SK-N-MC (cell line): ENCODE measurements around the gene ANKRD44.
A peak's percentile ranks its signal among the peaks of the same experiment; 100 is the strongest.

Source experiments
- DNase-seq: peaks from one replicate; pipeline ENCODE4 v3.0.0-alpha.2; 2011; ENCODE audit warnings: low read depth, low spot score
- H3K27ac ChIP-seq: fragments of 200-600 bp; sonication (generic); 2 replicates; pipeline ENCODE4 v1.5.1; 2016; ENCODE audit warnings: mixed run types
- H3K36me3 ChIP-seq: fragments of 200-600 bp; sonication (generic); 2 replicates; pipeline ENCODE4 v1.6.1; 2017; ENCODE audit warnings: antibody characterized with exemption, low read length, mixed read lengths; ENCODE audit not compliant: insufficient read depth
- H3K4me3 ChIP-seq: fragments of 200-600 bp; sonication (generic); 2 replicates; pipeline ENCODE4 v1.5.1; 2016
- H3K9ac ChIP-seq: fragments of 200-600 bp; sonication (generic); 2 replicates; pipeline ENCODE4 v1.8.0; 2017; ENCODE audit warnings: mixed run types, mixed read lengths; ENCODE audit not compliant: insufficient read length
- H3K9me3 ChIP-seq: fragments of 200-600 bp; sonication (generic); 2 replicates; pipeline ENCODE4 v1.6.1; 2017; ENCODE audit warnings: low read depth, mild to moderate bottlenecking, antibody characterized with exemption, low read length, moderate library complexity, mixed read lengths
- EZH2 ChIP-seq: fragments of 200-600 bp; sonication (generic); IDR thresholded peaks from one replicate; pipeline ENCODE4 v1.6.1; 2017; ENCODE audit warnings: antibody characterized with exemption
- FOXP2 ChIP-seq: optimal IDR thresholded peaks from 2 replicates; pipeline ENCODE3; 2011; ENCODE audit warnings: mild to moderate bottlenecking, moderate library complexity; ENCODE audit not compliant: insufficient read depth; ENCODE audit errors: extremely low read length, control extremely low read depth
- POLR2AphosphoS5 ChIP-seq: IDR thresholded peaks from 2 replicates; pipeline ENCODE4 v1.6.1; 2012; ENCODE audit warnings: mild to moderate bottlenecking, low read depth, low read length, borderline replicate concordance

ANKRD44 gene

DNA sequence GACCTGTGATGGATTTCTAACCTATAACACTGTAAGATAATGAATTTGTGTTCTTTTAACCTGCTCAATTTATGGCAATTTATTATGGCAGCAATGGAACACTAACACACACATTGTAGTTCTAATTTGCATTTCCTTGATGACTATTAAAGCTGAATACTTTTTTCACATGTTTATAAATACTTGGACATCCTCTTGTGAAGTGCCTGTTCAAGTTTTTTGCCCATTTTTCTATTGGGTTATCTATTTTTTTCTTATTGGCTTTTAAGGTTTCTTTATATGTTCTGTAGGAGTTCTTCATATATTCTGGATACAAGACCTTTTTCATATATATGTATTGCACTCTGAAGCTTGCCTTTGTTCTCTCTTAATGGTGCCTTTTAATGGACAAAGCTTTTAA, 255.5 kb downstream of the ANKRD44 start:
- H3K27ac ChIP-seq, result no peak overlapping the region
- H3K4me3 ChIP-seq, result no peak overlapping the region
- no peak overlapping the region for H3K9ac ChIP-seq
- DNase-seq, result no peak
- H3K9me3 ChIP-seq, result peaks cover 8% of the 10 kb centered on the region; the same call in 1 of the 2 replicates
- TF ChIP-seq POLR2AphosphoS5 (no peak), EZH2 (no peak), FOXP2 (no peak)
- peaks cover 16% of the 10 kb centered on the region; the same call in 1 of the 2 replicates for H3K36me3 ChIP-seq

DNA sequence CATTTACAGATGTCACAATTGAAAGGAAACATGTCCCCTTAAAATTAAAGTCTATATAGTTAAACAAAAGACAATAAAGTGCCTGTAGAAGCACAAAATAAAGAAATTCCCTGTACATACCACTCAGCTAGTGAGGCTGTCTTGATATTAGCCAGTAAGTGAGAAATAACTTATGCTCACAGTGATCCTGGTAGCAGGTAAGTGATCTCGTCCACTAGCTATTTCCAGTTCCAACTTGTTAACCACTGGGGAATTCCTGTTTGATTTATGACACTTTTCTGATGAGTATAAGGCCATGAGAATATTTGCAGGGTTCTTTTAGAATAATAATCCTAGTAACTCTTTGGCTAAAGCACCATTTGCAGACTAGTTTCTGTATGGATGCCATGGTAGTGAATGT, 256.1 kb downstream of the ANKRD44 start:
- TF ChIP-seq FOXP2 (no peak), EZH2 (no peak), POLR2AphosphoS5 (no peak)
- H3K4me3 ChIP-seq, result no peak overlapping the region
- peaks cover 16% of the 10 kb centered on the region; the same call in 1 of the 2 replicates for H3K36me3 ChIP-seq
- peaks cover 8% of the 10 kb centered on the region; the same call in 1 of the 2 replicates for H3K9me3 ChIP-seq
- no peak overlapping the region for H3K27ac ChIP-seq
- no peak for DNase-seq
- no peak overlapping the region for H3K9ac ChIP-seq

DNA sequence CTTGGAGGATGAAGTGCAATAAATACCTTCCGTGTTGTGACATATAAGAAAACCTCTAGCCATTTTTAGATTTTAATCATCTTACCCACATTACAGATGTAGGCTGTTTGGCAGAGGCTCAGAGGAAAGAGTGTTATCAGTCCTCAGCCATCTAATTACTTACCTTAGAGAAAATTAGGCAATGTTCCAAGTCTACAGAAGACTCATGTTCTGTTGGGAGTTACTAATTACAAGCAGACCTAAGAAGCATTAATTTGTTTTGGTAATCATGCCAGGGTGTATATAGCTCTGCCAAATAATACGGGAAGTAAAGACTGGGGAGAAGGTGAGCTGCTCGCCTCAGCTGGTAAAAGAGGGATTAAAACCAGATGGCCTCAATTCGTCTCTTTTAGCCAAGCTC, 258.2 kb downstream of the ANKRD44 start:
- Histone ChIP-seq H3K36me3 (peaks cover 16% of the 10 kb centered on the region; the same call in 1 of the 2 replicates), H3K4me3 (no peak overlapping the region), H3K27ac (peak overlapping the region; percentile 47), H3K9me3 (peaks cover 8% of the 10 kb centered on the region; the same call in 1 of the 2 replicates), H3K9ac (no peak overlapping the region)
- no peak for TF ChIP-seq EZH2
- no peak for TF ChIP-seq POLR2AphosphoS5
- TF ChIP-seq FOXP2, result no peak
- DNase-seq, result no peak

DNA sequence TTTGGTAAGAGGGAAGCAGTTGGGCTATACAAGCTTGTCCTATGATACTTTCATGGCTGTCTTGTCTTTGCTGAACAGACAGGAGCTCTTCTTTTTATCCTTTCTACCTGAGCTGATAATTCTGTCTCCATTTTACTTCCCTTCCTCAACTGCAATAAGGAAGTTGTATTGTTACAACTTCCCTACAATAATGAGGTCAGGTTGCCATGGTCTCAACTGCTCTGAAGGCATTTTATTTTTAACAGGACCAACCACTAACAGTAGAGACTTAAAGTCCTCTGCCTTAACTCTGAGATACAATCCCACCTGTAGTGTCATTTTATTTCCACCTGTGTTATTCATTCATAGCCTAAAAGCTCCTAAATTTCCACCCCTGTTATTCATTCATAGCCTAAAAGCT, 265.5 kb downstream of the ANKRD44 start:
- H3K36me3 ChIP-seq, result no peaks in the 10 kb centered on the region
- TF ChIP-seq EZH2 (no peak), FOXP2 (no peak), POLR2AphosphoS5 (no peak)
- no peak for DNase-seq
- no peak overlapping the region for H3K4me3 ChIP-seq
- no peaks in the 10 kb centered on the region for H3K9me3 ChIP-seq
- H3K27ac ChIP-seq, result no peak overlapping the region
- H3K9ac ChIP-seq, result no peak overlapping the region

DNA sequence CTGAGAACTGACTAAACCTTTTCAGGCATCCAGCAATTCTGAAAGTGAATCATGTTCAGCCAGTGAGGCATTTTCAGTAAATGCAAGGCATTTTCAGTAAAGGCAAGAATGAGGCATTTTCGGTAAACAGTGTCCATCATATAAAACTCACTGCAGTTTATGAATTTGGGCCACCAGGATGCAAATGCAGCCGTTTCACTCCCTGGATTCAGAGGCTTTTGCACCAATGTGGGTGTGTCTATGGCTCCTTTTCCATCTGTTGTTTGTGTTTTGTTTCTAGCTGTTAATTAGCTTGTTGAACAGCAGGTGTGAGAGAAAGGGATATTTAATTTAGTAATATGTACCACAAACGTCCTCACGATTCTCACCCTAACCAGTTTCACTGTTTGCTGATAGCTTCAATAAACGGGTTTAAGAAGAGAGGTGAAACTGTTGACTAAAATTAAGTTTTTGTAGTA, 267.8 kb downstream of the ANKRD44 start:
- H3K4me3 ChIP-seq, result no peak overlapping the region
- no peaks in the 10 kb centered on the region for H3K9me3 ChIP-seq
- no peak overlapping the region for H3K9ac ChIP-seq
- no peaks in the 10 kb centered on the region for H3K36me3 ChIP-seq
- no peak overlapping the region for H3K27ac ChIP-seq
- no peak for DNase-seq
- TF ChIP-seq EZH2 (no peak), FOXP2 (no peak), POLR2AphosphoS5 (no peak)

DNA sequence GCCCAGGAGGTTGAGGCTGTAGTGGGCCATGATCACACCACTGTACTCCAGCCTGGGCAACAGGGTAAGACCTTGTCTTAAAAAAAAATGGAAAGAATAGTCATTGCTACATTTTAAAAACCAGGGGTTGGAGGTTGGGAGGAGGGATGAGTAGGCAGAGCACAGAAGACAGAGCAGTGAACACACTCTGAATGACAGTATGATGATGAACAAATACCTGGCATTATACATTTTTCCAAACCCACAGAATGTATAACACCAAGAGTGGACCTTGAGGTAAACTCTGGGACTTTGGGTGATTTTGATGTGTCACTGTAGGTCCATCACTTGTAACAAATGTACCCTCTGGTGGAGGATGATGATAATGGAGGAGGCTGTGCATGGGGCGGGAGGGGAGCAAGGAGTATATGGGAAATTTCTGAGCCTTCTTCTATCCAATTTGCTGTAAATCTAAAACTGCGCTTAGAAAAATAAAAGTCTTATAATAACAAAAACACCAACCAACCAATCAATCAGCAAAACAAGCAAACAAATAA, 272.6 kb downstream of the ANKRD44 start:
- no peak overlapping the region for H3K4me3 ChIP-seq
- no peaks in the 10 kb centered on the region for H3K36me3 ChIP-seq
- no peak overlapping the region for H3K9ac ChIP-seq
- no peak for DNase-seq
- H3K9me3 ChIP-seq, result no peaks in the 10 kb centered on the region
- no peak overlapping the region for H3K27ac ChIP-seq
- TF ChIP-seq FOXP2 (no peak), POLR2AphosphoS5 (no peak), EZH2 (no peak)

DNA sequence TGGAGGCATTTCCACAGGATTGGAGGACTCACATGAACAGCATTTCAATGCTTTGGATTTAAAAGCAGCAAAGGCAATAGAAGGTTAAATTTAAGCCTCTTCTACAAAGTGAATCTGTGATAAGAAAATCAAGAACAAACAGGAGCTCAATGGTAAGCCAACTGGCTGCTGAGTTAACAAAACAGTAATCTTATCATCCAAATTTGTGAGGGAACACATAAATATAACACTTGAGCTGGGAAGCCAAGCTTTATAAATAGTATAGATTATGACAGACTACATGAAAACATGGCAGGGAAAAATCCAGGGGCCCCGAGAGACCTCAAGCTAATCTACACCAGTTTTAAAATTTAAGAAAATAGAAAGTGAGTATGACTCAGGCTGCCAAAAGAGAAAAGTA, 275.6 kb downstream of the ANKRD44 start:
- TF ChIP-seq FOXP2 (no peak), EZH2 (no peak)
- Histone ChIP-seq H3K27ac (no peak overlapping the region), H3K9ac (no peak overlapping the region), H3K36me3 (no peaks in the 10 kb centered on the region), H3K4me3 (no peak overlapping the region), H3K9me3 (no peaks in the 10 kb centered on the region)
- no peak for DNase-seq

DNA sequence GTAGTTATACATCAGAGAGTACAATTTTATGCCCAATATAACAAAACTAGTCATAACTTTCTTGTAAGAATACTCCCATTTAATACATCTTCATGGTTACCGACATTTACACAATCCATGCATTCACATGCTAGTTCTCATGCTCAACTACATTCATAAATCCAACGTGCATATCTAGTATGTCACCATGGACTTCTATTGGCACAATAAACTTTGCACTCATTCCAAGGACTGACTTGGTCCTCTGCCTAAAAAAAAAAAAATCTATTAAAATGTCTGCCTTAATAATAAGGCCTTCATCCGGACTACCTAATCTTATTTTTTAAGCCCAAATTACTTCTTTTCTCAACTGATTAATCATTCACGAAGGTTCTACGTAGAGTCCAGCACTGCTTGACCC, 276.3 kb downstream of the ANKRD44 start:
- Histone ChIP-seq H3K9ac (no peak overlapping the region), H3K36me3 (no peaks in the 10 kb centered on the region), H3K9me3 (no peaks in the 10 kb centered on the region), H3K27ac (no peak overlapping the region), H3K4me3 (no peak overlapping the region)
- TF ChIP-seq FOXP2 (no peak), POLR2AphosphoS5 (no peak), EZH2 (no peak)
- no peak for DNase-seq

DNA sequence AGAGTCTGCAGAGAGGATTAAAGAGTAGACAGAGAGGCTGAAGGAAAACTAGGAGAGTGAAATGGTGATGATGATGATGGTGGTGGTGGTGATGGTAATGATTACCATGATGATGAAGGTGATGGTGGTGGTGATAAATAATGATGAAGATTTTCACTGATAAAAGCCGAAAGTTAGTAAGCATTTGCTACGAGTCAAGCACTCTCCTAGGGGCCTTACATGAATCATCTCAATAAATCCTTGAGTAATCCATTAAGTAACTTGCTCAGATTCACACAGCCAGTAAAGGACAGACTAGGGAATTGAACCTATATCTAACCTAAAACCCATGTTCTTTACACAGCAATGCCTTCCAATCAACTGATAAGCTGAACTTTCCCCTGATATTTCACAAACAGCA, 277.4 kb downstream of the ANKRD44 start:
- DNase-seq, result no peak
- H3K36me3 ChIP-seq, result no peaks in the 10 kb centered on the region
- H3K9ac ChIP-seq, result no peak overlapping the region
- TF ChIP-seq FOXP2 (no peak), POLR2AphosphoS5 (no peak), EZH2 (no peak)
- H3K4me3 ChIP-seq, result no peak overlapping the region
- H3K9me3 ChIP-seq, result no peaks in the 10 kb centered on the region
- no peak overlapping the region for H3K27ac ChIP-seq
